ENCODE data around the gene CASTOR2.
"Not testable (repeated sequence)": the region's sequence is repeated elsewhere in the genome, so short reads cannot be mapped to it uniquely, and the experiment has no call there.

Gene CASTOR2

GRCh38 chr7:74966208-74966854, 1.8 kb downstream of the CASTOR2 start:
- H3K27me3 ChIP-seq (ENCODE audit: control insufficient read depth, insufficient read depth, low read length); H3K4me1 ChIP-seq (ENCODE audit: control insufficient read depth, insufficient read depth, low read length); H3K9me3 ChIP-seq (ENCODE audit: control insufficient read depth, low read length); H3K36me3 ChIP-seq (ENCODE audit: control insufficient read depth, insufficient read depth, low read length); H3K4me3 ChIP-seq (ENCODE audit: low read length); H3K9ac ChIP-seq (ENCODE audit: low read length): not testable (repeated sequence)

- not testable (repeated sequence) for H3K4me3 ChIP-seq (ENCODE audit: low read length); H3K9ac ChIP-seq (ENCODE audit: low read length); H3K4me1 ChIP-seq (ENCODE audit: control insufficient read depth, insufficient read depth, low read length); H3K9me3 ChIP-seq (ENCODE audit: control insufficient read depth, low read length); H3K27me3 ChIP-seq (ENCODE audit: control insufficient read depth, insufficient read depth, low read length); H3K36me3 ChIP-seq (ENCODE audit: control insufficient read depth, insufficient read depth, low read length)
These were observed 2.4 kb downstream of the CASTOR2 start for GRCh38 chr7:74966909-74967308.

- H3K36me3 ChIP-seq (ENCODE audit: control insufficient read depth, insufficient read depth, low read length); H3K4me3 ChIP-seq (ENCODE audit: low read length); H3K27me3 ChIP-seq (ENCODE audit: control insufficient read depth, insufficient read depth, low read length); H3K9me3 ChIP-seq (ENCODE audit: control insufficient read depth, low read length); H3K9ac ChIP-seq (ENCODE audit: low read length); H3K4me1 ChIP-seq (ENCODE audit: control insufficient read depth, insufficient read depth, low read length): not testable (repeated sequence)
These were observed 6.9 kb downstream of the CASTOR2 start for GRCh38 chr7:74971431-74971830.

GRCh38 chr7:74972377-74972776, 7.9 kb downstream of the CASTOR2 start:
- H3K9me3 ChIP-seq (ENCODE audit: control insufficient read depth, low read length); H3K9ac ChIP-seq (ENCODE audit: low read length); H3K4me1 ChIP-seq (ENCODE audit: control insufficient read depth, insufficient read depth, low read length); H3K27me3 ChIP-seq (ENCODE audit: control insufficient read depth, insufficient read depth, low read length); H3K4me3 ChIP-seq (ENCODE audit: low read length); H3K36me3 ChIP-seq (ENCODE audit: control insufficient read depth, insufficient read depth, low read length): not testable (repeated sequence)

GRCh38 chr7:74975959-74976358, 11.5 kb downstream of the CASTOR2 start:
- not testable (repeated sequence) for H3K27me3 ChIP-seq (ENCODE audit: control insufficient read depth, insufficient read depth, low read length); H3K4me3 ChIP-seq (ENCODE audit: low read length); H3K9me3 ChIP-seq (ENCODE audit: control insufficient read depth, low read length); H3K9ac ChIP-seq (ENCODE audit: low read length); H3K36me3 ChIP-seq (ENCODE audit: control insufficient read depth, insufficient read depth, low read length); H3K4me1 ChIP-seq (ENCODE audit: control insufficient read depth, insufficient read depth, low read length)

GRCh38 chr7:74977523-74977922, 13.0 kb downstream of the CASTOR2 start:
- not testable (repeated sequence) for H3K4me3 ChIP-seq (ENCODE audit: low read length); H3K27me3 ChIP-seq (ENCODE audit: control insufficient read depth, insufficient read depth, low read length); H3K9me3 ChIP-seq (ENCODE audit: control insufficient read depth, low read length); H3K36me3 ChIP-seq (ENCODE audit: control insufficient read depth, insufficient read depth, low read length); H3K9ac ChIP-seq (ENCODE audit: low read length); H3K4me1 ChIP-seq (ENCODE audit: control insufficient read depth, insufficient read depth, low read length)

GRCh38 chr7:74988436-74988835, 23.9 kb downstream of the CASTOR2 start:
- not testable (repeated sequence) for H3K9me3 ChIP-seq (ENCODE audit: control insufficient read depth, low read length); H3K9ac ChIP-seq (ENCODE audit: low read length); H3K36me3 ChIP-seq (ENCODE audit: control insufficient read depth, insufficient read depth, low read length); H3K4me3 ChIP-seq (ENCODE audit: low read length); H3K27me3 ChIP-seq (ENCODE audit: control insufficient read depth, insufficient read depth, low read length); H3K4me1 ChIP-seq (ENCODE audit: control insufficient read depth, insufficient read depth, low read length)

- Histone ChIP-seq H3K4me1 (ENCODE audit: control insufficient read depth, insufficient read depth, low read length) (peaks cover 3% of the 10 kb centered on the region), H3K36me3 (ENCODE audit: control insufficient read depth, insufficient read depth, low read length) (no peaks in the 10 kb centered on the region), H3K4me3 (ENCODE audit: low read length) (no peak overlapping the region), H3K9ac (ENCODE audit: low read length) (no peak overlapping the region), H3K9me3 (ENCODE audit: control insufficient read depth, low read length) (no peaks in the 10 kb centered on the region), H3K27me3 (ENCODE audit: control insufficient read depth, insufficient read depth, low read length) (no peaks in the 10 kb centered on the region)
These were observed 28.6 kb downstream of the CASTOR2 start for GRCh38 chr7:74993121-74993520.

- H3K4me1 ChIP-seq (ENCODE audit: control insufficient read depth, insufficient read depth, low read length); H3K4me3 ChIP-seq (ENCODE audit: low read length); H3K9me3 ChIP-seq (ENCODE audit: control insufficient read depth, low read length); H3K36me3 ChIP-seq (ENCODE audit: control insufficient read depth, insufficient read depth, low read length); H3K27me3 ChIP-seq (ENCODE audit: control insufficient read depth, insufficient read depth, low read length); H3K9ac ChIP-seq (ENCODE audit: low read length): not testable (repeated sequence)
These were observed 30.5 kb downstream of the CASTOR2 start for GRCh38 chr7:74994869-74995543.

- not testable (repeated sequence) for H3K36me3 ChIP-seq (ENCODE audit: control insufficient read depth, insufficient read depth, low read length); H3K27me3 ChIP-seq (ENCODE audit: control insufficient read depth, insufficient read depth, low read length); H3K9me3 ChIP-seq (ENCODE audit: control insufficient read depth, low read length); H3K4me3 ChIP-seq (ENCODE audit: low read length); H3K9ac ChIP-seq (ENCODE audit: low read length); H3K4me1 ChIP-seq (ENCODE audit: control insufficient read depth, insufficient read depth, low read length)
These were observed 31.9 kb downstream of the CASTOR2 start for GRCh38 chr7:74996361-74996760.

GRCh38 chr7:74997811-74998210, 33.3 kb downstream of the CASTOR2 start:
- not testable (repeated sequence) for H3K4me3 ChIP-seq (ENCODE audit: low read length); H3K9ac ChIP-seq (ENCODE audit: low read length); H3K36me3 ChIP-seq (ENCODE audit: control insufficient read depth, insufficient read depth, low read length); H3K9me3 ChIP-seq (ENCODE audit: control insufficient read depth, low read length); H3K27me3 ChIP-seq (ENCODE audit: control insufficient read depth, insufficient read depth, low read length); H3K4me1 ChIP-seq (ENCODE audit: control insufficient read depth, insufficient read depth, low read length)

- H3K4me3 ChIP-seq (ENCODE audit: low read length); H3K27me3 ChIP-seq (ENCODE audit: control insufficient read depth, insufficient read depth, low read length); H3K9me3 ChIP-seq (ENCODE audit: control insufficient read depth, low read length); H3K36me3 ChIP-seq (ENCODE audit: control insufficient read depth, insufficient read depth, low read length); H3K4me1 ChIP-seq (ENCODE audit: control insufficient read depth, insufficient read depth, low read length); H3K9ac ChIP-seq (ENCODE audit: low read length): not testable (repeated sequence)
These were observed 36.9 kb downstream of the CASTOR2 start for GRCh38 chr7:75001356-75001755.

- Histone ChIP-seq H3K36me3 (ENCODE audit: control insufficient read depth, insufficient read depth, low read length) (no peaks in the 10 kb centered on the region), H3K27me3 (ENCODE audit: control insufficient read depth, insufficient read depth, low read length) (no peaks in the 10 kb centered on the region), H3K9me3 (ENCODE audit: control insufficient read depth, low read length) (no peaks in the 10 kb centered on the region), H3K4me3 (ENCODE audit: low read length) (no peak overlapping the region), H3K9ac (ENCODE audit: low read length) (no peak overlapping the region), H3K4me1 (ENCODE audit: control insufficient read depth, insufficient read depth, low read length) (no peaks in the 10 kb centered on the region)
These were observed 45.5 kb downstream of the CASTOR2 start for GRCh38 chr7:75010036-75010435.
